Suprapubic skin (tissue), 4 donors: ENCODE results near the gene AMMECR1L. TPM values are rescaled to one million over a fixed set of nuclear protein-coding genes. Genes with fewer than 3 reads are reported as not detected.
"Not testable (repeated sequence)": the region's sequence is repeated elsewhere in the genome, so short reads cannot be mapped to it uniquely, and the experiment has no call there.

Experiments used
- DNase-seq, 2 donors: peaks; one replicate each; pipeline ENCODE4 v3.0.0-alpha.2; 2019; ENCODE audit warnings: low spot score in 2 of 2
- H3K27ac ChIP-seq: fragments of 200-600 bp; sonication (generic); one replicate; pipeline ENCODE4 v1.5.1; 2019
- H3K27me3 ChIP-seq: fragments of 200-600 bp; sonication (generic); one replicate; pipeline ENCODE4 v1.5.1; 2019
- H3K36me3 ChIP-seq: fragments of 200-600 bp; sonication (generic); one replicate; pipeline ENCODE4 v1.5.1; 2019
- H3K4me1 ChIP-seq: fragments of 200-600 bp; sonication (generic); one replicate; pipeline ENCODE4 v1.5.1; 2019
- H3K4me3 ChIP-seq: fragments of 200-600 bp; sonication (generic); one replicate; pipeline ENCODE4 v1.5.1; 2019; ENCODE audit warnings: mild to moderate bottlenecking
- H3K9me3 ChIP-seq: fragments of 200-600 bp; sonication (generic); one replicate; pipeline ENCODE4 v1.5.1; 2019
- CTCF ChIP-seq, 2 donors: fragments of 200-600 bp in 1 of 2; fragments of 450-650 bp in 1 of 2; sonication (generic) in 1 of 2; IDR thresholded peaks; one replicate each; pipeline ENCODE4 v1.5.1; 2016 to 2019; ENCODE audit warnings: antibody characterized with exemption in 2 of 2, mild to moderate bottlenecking in 1 of 2, moderate library complexity in 1 of 2
- EP300 ChIP-seq: sonication (generic); formaldehyde crosslinking; IDR thresholded peaks from one replicate; pipeline ENCODE4 v1.6.1; 2017; ENCODE audit warnings: antibody characterized with exemption
- POLR2A ChIP-seq, 2 donors: fragments of 450-650 bp; IDR thresholded peaks; one replicate each; pipeline ENCODE4 v1.6.1; 2017; ENCODE audit warnings: antibody characterized with exemption in 2 of 2, mild to moderate bottlenecking in 2 of 2, moderate library complexity in 2 of 2
- POLR2AphosphoS5 ChIP-seq, 3 donors: sonication (generic); formaldehyde crosslinking; IDR thresholded peaks; one replicate each; pipeline ENCODE4 v1.6.1; 2017; ENCODE audit warnings: antibody characterized with exemption in 3 of 3
- WGBS: methylation state at CpG from one replicate; pipeline ENCODE4 v1.1.5; 2018; 5-methylcytosine and 5-hydroxymethylcytosine counted together
- total RNA-seq, 4 donors: library from RNA; depleted of rRNA; stranded (reverse); fragments of >200 nt; gene quantifications; one replicate each; pipeline ENCODE4 v1.1.0, GENCODE V29; 2016

The AMMECR1L gene
- total RNA-seq, 4 donors from 2014 or later, result 13.9 to 18.9 (median 16.1) TPM

- H3K4me3 ChIP-seq, result no peak overlapping the region
- no peak overlapping the region for H3K27ac ChIP-seq
- TF ChIP-seq POLR2AphosphoS5 (IDR thresholded peaks at IDR 0.05), result no peak
- no peak for TF ChIP-seq POLR2A (IDR thresholded peaks at IDR 0.05)
- TF ChIP-seq EP300, result no peak
- no peak for TF ChIP-seq CTCF (IDR thresholded peaks at IDR 0.05)
- no peaks in the 10 kb centered on the region for H3K27me3 ChIP-seq
- H3K4me1 ChIP-seq, result peaks cover 13% of the 10 kb centered on the region
- no peak for DNase-seq
- no peaks in the 10 kb centered on the region for H3K9me3 ChIP-seq
- WGBS, result 92% methylated on average over 1 of the region's 1 CpG
- no peaks in the 10 kb centered on the region for H3K36me3 ChIP-seq
Measured at GRCh38 chr2:127814677-127815076, 71.1 kb downstream of the AMMECR1L start.

GRCh38 chr2:127812441-127812840 lies 73.3 kb downstream of the AMMECR1L start:
- not testable (repeated sequence) for H3K27me3 ChIP-seq, H3K36me3 ChIP-seq, H3K27ac ChIP-seq, DNase-seq, H3K4me3 ChIP-seq, H3K9me3 ChIP-seq
- 91% methylated on average over 3 of the region's 3 CpGs for WGBS
- H3K4me1 ChIP-seq, result peaks cover 28% of the 10 kb centered on the region

Other genes with a start within 250 kb of the AMMECR1L start
- under 1 TPM in 2 of 4 donors, not detected in 2; 0.48 to 0.52 TPM for gene GPR17, start 239.8 kb downstream of the AMMECR1L start, total RNA-seq
- 10 to 100 TPM in 2 of 4 donors, 1 to 10 TPM in 2; 9.2 to 40.0 (median 15.4) TPM for gene LIMS2, start 210.4 kb downstream of the AMMECR1L start, total RNA-seq
- 10 to 100 TPM; 10.2 to 15.9 (median 12.2) TPM for gene SFT2D3, start 184.5 kb downstream of the AMMECR1L start, total RNA-seq
- gene WDR33, start 74.8 kb downstream of the AMMECR1L start, total RNA-seq, result 10 to 100 TPM; 31.9 to 85.8 (median 44.1) TPM
- gene POLR2D, start 27.8 kb downstream of the AMMECR1L start, total RNA-seq, result 10 to 100 TPM in 3 of 4 donors, 1 to 10 TPM in 1; 9.5 to 16.5 (median 12.2) TPM
- gene SAP130, start 142.1 kb upstream of the AMMECR1L start, total RNA-seq, result 10 to 100 TPM; 14.7 to 19.9 (median 18.2) TPM
- 10 to 100 TPM; 31.3 to 34.6 (median 32.8) TPM for gene UGGT1, start 205.2 kb upstream of the AMMECR1L start, total RNA-seq